SIG-M5 treated with dmso at 0.1 percent for 504 hours (cell line): ENCODE data around the gene AMN.

Experiments used
- DNase-seq: peaks from one replicate; lab custom pipeline; 2025; ENCODE audit not compliant: unreplicated experiment; lab: John Stamatoyannopoulos, UW

Gene AMN

GRCh38 chr14:102965282-102965681 is 42.8 kb downstream of the AMN start:
- no peak for DNase-seq

GRCh38 chr14:102965971-102966655 is 43.6 kb downstream of the AMN start:
- no peak for DNase-seq

GRCh38 chr14:102966681-102967505 is 44.4 kb downstream of the AMN start:
- no peak for DNase-seq

GRCh38 chr14:102967506-102967795 is 45.0 kb downstream of the AMN start:
- no peak for DNase-seq

GRCh38 chr14:102968306-102968705 is 45.8 kb downstream of the AMN start:
- no peak for DNase-seq

- no peak for DNase-seq
These were observed 46.8 kb downstream of the AMN start for GRCh38 chr14:102969060-102969791.

- no peak for DNase-seq
These were observed 47.4 kb downstream of the AMN start for GRCh38 chr14:102969901-102970300.

GRCh38 chr14:102970496-102970895 is 48.0 kb downstream of the AMN start:
- DNase-seq = no peak

GRCh38 chr14:102971314-102971713 is 48.9 kb downstream of the AMN start:
- no peak for DNase-seq

- DNase-seq = no peak
These were observed 49.6 kb downstream of the AMN start for GRCh38 chr14:102971836-102972606.

GRCh38 chr14:102973706-102974285 is 51.3 kb downstream of the AMN start:
- no peak for DNase-seq

- no peak for DNase-seq
These were observed 53.2 kb downstream of the AMN start for GRCh38 chr14:102975662-102976061.

- DNase-seq = no peak
These were observed 55.0 kb downstream of the AMN start for GRCh38 chr14:102977475-102977874.

- DNase-seq = no peak
These were observed 56.9 kb downstream of the AMN start for GRCh38 chr14:102979406-102979805.

- DNase-seq = no peak
These were observed 57.9 kb downstream of the AMN start for GRCh38 chr14:102980409-102980810.
